GM19463 (cell line): ENCODE results near the gene SYCE1.

ENCODE experiments used
- ATAC-seq: cut with Tn5 transposase; IDR thresholded peaks from one replicate; pipeline ENCODE4 v1.9.1; 2021; ENCODE audit warnings: mild to moderate bottlenecking, moderate library complexity; ENCODE audit not compliant: unreplicated experiment

The SYCE1 gene

GRCh38 chr10:133516057-133516456 lies 49.3 kb downstream of the SYCE1 start:
- ATAC-seq: no peak

GRCh38 chr10:133515471-133515870 lies 49.9 kb downstream of the SYCE1 start:
- no peak for ATAC-seq

- no peak for ATAC-seq
Observed at GRCh38 chr10:133511907-133512528, 53.4 kb downstream of the SYCE1 start.

DNA sequence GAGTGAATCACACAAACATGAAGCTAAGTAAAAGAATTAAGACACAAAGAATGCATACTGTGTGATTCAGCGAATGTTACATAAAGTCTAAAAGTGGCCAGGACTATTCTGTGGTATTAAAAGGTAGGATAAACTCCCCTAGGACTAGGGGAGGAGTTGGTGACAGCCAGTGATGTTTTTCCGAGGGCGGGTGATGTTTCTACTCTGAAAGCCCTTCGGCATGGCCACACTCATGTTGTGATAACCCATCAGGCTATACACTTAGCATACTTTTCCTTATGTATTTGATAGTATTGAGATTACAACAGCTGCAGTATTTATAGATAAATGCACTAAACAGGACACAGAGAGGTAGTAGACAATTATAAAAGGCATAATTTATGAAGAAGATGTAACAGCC lies 54.0 kb downstream of the SYCE1 start:
- ATAC-seq: no peak

- ATAC-seq: no peak
Observed at GRCh38 chr10:133509700-133510099, 55.7 kb downstream of the SYCE1 start.
